MM.1S (cell line): ENCODE data around the gene UST.

Source experiments
- DNase-seq: peaks from one replicate; pipeline ENCODE4 v3.0.0-alpha.2; 2015
- H2AFZ ChIP-seq: fragments of 300-600 bp; sonication (generic); 2 replicates; pipeline ENCODE4 v1.6.0; 2016; ENCODE audit warnings: antibody characterized with exemption, low read length
- H3F3A ChIP-seq: fragments of 300-600 bp; sonication (generic); 2 replicates; pipeline ENCODE4 v1.6.1; 2016; ENCODE audit warnings: mild to moderate bottlenecking, antibody characterized with exemption, low read length, moderate library complexity, mixed read lengths; ENCODE audit not compliant: insufficient read depth
- H3K27ac ChIP-seq: fragments of 300-600 bp; sonication (generic); 2 replicates; pipeline ENCODE4 v1.5.1; 2016; ENCODE audit warnings: mild to moderate bottlenecking, low read length
- H3K27me3 ChIP-seq: fragments of 300-600 bp; sonication (generic); replicated peaks from 2 replicates; pipeline ENCODE4 v1.6.0; 2016; ENCODE audit warnings: low read length; ENCODE audit not compliant: insufficient read depth
- H3K36me3 ChIP-seq: fragments of 300-600 bp; sonication (generic); replicated peaks from 2 replicates; pipeline ENCODE4 v1.6.1; 2016; ENCODE audit warnings: mild to moderate bottlenecking, low read length, mixed read lengths; ENCODE audit not compliant: insufficient read depth
- H3K4me1 ChIP-seq: fragments of 300-600 bp; sonication (generic); 2 replicates; pipeline ENCODE4 v1.6.1; 2016; ENCODE audit warnings: low read length, mixed read lengths
- H3K4me2 ChIP-seq: fragments of 300-600 bp; sonication (generic); 2 replicates; pipeline ENCODE4 v1.6.0; 2016; ENCODE audit warnings: low read depth, low read length
- H3K4me3 ChIP-seq: fragments of 300-600 bp; sonication (generic); 2 replicates; pipeline ENCODE4 v1.5.1; 2016; ENCODE audit warnings: low read length, mixed read lengths
- H3K79me2 ChIP-seq: fragments of 300-600 bp; sonication (generic); 2 replicates; pipeline ENCODE4 v1.6.1; 2016; ENCODE audit warnings: mixed run types, low read length, mixed read lengths
- H3K9ac ChIP-seq: fragments of 300-600 bp; sonication (generic); 2 replicates; pipeline ENCODE4 v1.6.1; 2016; ENCODE audit warnings: low read length, mixed read lengths
- H3K9me2 ChIP-seq: fragments of 300-600 bp; sonication (generic); replicated peaks from 2 replicates; pipeline ENCODE4 v1.6.1; 2016; ENCODE audit warnings: mild to moderate bottlenecking, low read length, mixed read lengths; ENCODE audit not compliant: insufficient read depth
- H3K9me3 ChIP-seq: fragments of 300-600 bp; sonication (generic); replicated peaks from 2 replicates; pipeline ENCODE4 v1.6.1; 2016; ENCODE audit warnings: mild to moderate bottlenecking, low read length, mixed read lengths; ENCODE audit not compliant: insufficient read depth
- H4K20me1 ChIP-seq: fragments of 300-600 bp; sonication (generic); 2 replicates; pipeline ENCODE4 v1.6.1; 2016; ENCODE audit warnings: mild to moderate bottlenecking, low read length, moderate library complexity, mixed read lengths; ENCODE audit not compliant: insufficient read depth
- EZH2 ChIP-seq: fragments of 300-600 bp; sonication (generic); optimal IDR thresholded peaks from 2 replicates; pipeline ENCODE3; 2017; ENCODE audit warnings: low read depth, mild to moderate bottlenecking, antibody characterized with exemption, low read length, mixed read lengths
- EZH2phosphoT487 ChIP-seq: fragments of 300-600 bp; sonication (generic); IDR thresholded peaks from 2 replicates; pipeline ENCODE4 v1.6.1; 2018; ENCODE audit warnings: antibody characterized with exemption, low read length
- TF ChIP-seq, protein P1 (sequence below): fragments of 300-600 bp; sonication (generic); IDR thresholded peaks from 2 replicates; pipeline ENCODE4 v1.5.1; 2016; ENCODE audit warnings: antibody characterized with exemption, low read length, mixed read lengths

UST gene

DNA sequence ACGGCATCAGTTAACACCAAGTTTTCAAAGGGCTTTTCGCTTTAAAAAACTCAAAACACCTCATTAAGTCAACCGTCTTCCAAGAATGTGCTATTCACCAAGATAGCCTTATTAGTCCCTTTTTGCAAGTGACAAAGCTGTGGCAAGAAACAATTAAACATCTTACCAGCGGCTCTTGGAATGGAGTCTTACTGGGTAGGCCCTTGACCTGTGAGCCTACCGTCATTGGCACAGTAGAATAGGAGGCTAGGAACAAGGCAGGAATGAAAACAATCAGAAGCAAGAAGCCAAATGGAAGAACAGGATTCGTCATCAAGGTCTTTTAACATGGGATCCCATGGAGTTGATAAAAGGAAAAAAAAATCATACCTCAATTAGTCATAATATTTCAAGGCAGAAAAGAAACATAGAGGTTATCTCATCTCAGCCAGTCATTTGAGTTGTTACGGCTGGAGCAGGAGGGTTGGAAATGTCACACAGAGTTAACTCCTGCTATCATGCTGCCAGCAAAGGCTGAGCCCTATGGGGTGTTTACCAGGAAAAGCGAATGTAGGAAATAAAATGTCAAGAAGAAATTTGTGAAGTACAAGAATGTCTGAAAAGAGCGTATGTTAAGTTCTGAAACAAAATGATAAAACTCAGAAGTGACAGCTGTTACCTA, 236.4 kb downstream of the UST start:
- Histone ChIP-seq H3F3A (no peaks in the 10 kb centered on the region), H3K36me3 (no peaks in the 10 kb centered on the region), H3K9me3 (no peaks in the 10 kb centered on the region), H3K4me1 (no peaks in the 10 kb centered on the region), H3K79me2 (no peaks in the 10 kb centered on the region), H3K4me2 (no peak overlapping the region), H2AFZ (no peak overlapping the region), H3K9me2 (no peaks in the 10 kb centered on the region), H3K9ac (no peak overlapping the region), H4K20me1 (no peaks in the 10 kb centered on the region), H3K27ac (no peak overlapping the region), H3K4me3 (no peak overlapping the region), H3K27me3 (0 out of 2 replicates have a peak, but pooled peaks cover 4% of the 10 kb centered on the region)
- DNase-seq = no peak
- TF ChIP-seq EZH2 = no peak
- TF ChIP-seq EZH2phosphoT487 = no peak
- TF ChIP-seq, protein P1, sequence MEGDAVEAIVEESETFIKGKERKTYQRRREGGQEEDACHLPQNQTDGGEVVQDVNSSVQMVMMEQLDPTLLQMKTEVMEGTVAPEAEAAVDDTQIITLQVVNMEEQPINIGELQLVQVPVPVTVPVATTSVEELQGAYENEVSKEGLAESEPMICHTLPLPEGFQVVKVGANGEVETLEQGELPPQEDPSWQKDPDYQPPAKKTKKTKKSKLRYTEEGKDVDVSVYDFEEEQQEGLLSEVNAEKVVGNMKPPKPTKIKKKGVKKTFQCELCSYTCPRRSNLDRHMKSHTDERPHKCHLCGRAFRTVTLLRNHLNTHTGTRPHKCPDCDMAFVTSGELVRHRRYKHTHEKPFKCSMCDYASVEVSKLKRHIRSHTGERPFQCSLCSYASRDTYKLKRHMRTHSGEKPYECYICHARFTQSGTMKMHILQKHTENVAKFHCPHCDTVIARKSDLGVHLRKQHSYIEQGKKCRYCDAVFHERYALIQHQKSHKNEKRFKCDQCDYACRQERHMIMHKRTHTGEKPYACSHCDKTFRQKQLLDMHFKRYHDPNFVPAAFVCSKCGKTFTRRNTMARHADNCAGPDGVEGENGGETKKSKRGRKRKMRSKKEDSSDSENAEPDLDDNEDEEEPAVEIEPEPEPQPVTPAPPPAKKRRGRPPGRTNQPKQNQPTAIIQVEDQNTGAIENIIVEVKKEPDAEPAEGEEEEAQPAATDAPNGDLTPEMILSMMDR = no peak

DNA sequence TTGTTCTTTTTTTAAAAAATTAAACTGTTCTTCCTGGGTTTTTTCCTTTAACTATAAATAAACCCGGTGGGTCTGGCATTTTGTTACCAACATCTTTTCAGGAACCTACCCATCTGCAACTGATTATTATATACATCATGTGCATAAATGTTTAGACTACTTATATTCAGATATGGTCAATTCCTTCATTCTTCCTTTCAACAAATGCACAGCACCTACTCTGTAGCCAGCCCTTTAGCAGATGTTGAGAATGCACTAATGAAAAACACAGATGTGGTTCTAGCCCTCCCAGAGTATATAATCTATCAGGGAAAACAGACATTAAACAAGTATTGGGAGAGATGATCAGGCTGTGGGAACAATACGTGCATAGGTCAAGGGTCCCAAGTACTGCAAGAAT, 237.1 kb downstream of the UST start:
- Histone ChIP-seq H4K20me1 (no peaks in the 10 kb centered on the region), H2AFZ (no peak overlapping the region), H3K36me3 (no peaks in the 10 kb centered on the region), H3K9me2 (no peaks in the 10 kb centered on the region), H3K9me3 (no peaks in the 10 kb centered on the region), H3K4me3 (no peak overlapping the region), H3K79me2 (no peaks in the 10 kb centered on the region), H3K4me1 (no peaks in the 10 kb centered on the region), H3K27me3 (peaks cover 8% of the 10 kb centered on the region; the same call in 1 of the 2 replicates), H3K9ac (no peak overlapping the region), H3K4me2 (no peak overlapping the region), H3F3A (no peaks in the 10 kb centered on the region), H3K27ac (no peak overlapping the region)
- TF ChIP-seq EZH2phosphoT487 (no peak), EZH2 (no peak)
- TF ChIP-seq, protein P1 = no peak
- DNase-seq = no peak

DNA sequence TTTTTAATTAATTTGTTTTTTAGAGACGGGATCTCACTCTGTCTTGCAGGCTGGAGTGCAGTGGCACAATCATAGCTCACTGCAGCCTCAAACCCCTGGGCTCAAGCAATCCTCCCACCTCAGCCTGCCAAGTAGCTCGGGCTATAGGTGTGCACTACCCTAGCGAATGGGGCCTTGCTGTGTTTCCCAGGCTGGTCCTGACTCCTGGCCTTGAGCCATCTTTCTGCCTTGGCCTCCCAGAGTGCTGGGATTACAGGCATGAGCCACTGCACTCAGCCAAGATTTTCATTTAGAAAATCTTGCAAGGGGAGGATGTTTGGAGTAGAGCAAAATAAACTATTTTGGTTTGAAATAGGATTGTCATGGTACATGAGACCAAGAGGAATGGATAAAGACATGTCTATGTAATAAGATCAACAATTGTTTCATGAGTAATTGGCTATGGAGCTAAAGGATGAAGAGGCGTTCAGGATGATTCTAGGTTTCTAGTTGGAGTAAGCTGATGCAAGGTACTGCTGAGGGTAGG, 237.8 kb downstream of the UST start:
- no peak for DNase-seq
- Histone ChIP-seq H3F3A (no peaks in the 10 kb centered on the region), H3K9me2 (no peaks in the 10 kb centered on the region), H3K4me2 (no peak overlapping the region), H3K4me3 (no peak overlapping the region), H3K4me1 (no peaks in the 10 kb centered on the region), H3K9ac (no peak overlapping the region), H3K79me2 (no peaks in the 10 kb centered on the region), H4K20me1 (no peaks in the 10 kb centered on the region), H2AFZ (no peak overlapping the region), H3K9me3 (no peaks in the 10 kb centered on the region), H3K36me3 (no peaks in the 10 kb centered on the region), H3K27me3 (peaks cover 11% of the 10 kb centered on the region), H3K27ac (no peak overlapping the region)
- TF ChIP-seq, protein P1 = no peak
- TF ChIP-seq EZH2phosphoT487 = no peak
- TF ChIP-seq EZH2 = no peak
